HG03108 (cell line): Measurements from ENCODE around the gene SPNS3.

Experiments
- ATAC-seq: cut with Tn5 transposase; IDR thresholded peaks from one replicate; pipeline ENCODE4 v1.9.1; 2021; ENCODE audit warnings: moderate library complexity; ENCODE audit not compliant: unreplicated experiment

SPNS3 gene

GRCh38 chr17:4463818-4464476, 30.2 kb downstream of the SPNS3 start:
- no peak for ATAC-seq

DNA sequence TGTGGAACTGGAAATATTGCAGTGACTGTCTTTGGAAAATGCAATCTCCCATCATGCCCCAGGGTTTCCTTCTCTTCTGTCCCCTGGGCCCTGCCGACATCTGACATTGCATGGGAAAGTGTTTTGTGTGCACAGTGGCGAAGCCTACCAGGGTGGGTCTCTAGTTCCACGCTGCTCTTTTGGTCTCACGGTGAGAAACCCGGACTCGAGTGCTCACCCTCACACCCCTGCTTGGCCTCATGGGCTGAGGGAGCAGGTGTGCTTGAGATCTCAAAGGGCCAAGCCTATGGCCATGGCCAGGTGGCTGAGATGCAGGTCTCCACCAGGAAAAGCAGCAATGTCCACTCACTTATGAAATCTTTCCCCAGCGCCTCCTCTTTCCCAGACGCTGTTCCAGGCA, 32.0 kb downstream of the SPNS3 start:
- ATAC-seq: no peak

GRCh38 chr17:4467287-4467686, 33.5 kb downstream of the SPNS3 start:
- no peak for ATAC-seq

DNA sequence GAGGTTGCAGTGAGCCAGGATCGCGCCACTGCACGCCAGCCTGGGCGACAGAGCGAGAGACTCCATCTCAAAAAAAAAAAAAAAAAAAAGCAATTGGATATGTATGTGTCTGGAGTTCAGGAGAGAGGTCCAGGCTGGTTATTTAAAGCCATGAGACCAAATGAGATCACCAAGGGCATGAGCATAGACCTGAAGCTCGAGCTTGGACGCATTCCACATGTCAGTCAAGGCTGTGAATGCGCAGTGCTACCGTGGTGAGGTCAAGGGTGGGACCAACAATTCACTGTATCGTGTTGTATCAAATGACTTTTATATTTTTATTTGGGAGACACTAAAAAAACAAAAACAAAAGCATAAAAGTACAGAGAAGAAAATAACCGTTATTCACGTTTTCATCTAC, 35.8 kb downstream of the SPNS3 start:
- ATAC-seq: no peak

- ATAC-seq: no peak
Measured at GRCh38 chr17:4472286-4472685, 38.5 kb downstream of the SPNS3 start.

- ATAC-seq: no peak
Measured at GRCh38 chr17:4474093-4474492, 40.4 kb downstream of the SPNS3 start.

- ATAC-seq: no peak
Measured at GRCh38 chr17:4475001-4475400, 41.3 kb downstream of the SPNS3 start.

DNA sequence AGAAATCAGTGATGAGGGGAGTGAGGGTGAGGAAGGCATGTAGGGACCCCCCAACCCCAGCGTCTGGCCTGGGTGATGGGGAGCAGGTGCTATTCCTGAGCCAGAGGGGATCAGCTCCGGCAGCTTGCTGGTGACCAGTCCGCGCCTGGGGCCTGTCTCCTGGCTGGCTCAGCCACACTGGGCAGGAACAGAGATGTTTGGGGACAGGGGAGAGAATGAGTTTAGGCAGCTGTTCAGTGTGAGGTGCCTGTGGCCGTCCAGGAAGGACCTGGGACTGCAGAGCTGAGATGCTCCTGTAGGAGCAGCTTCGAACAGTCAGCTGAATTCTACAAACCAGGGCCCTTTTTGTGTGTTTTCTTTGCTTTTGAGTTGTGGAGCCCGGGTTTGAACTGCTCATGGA, 41.7 kb downstream of the SPNS3 start:
- ATAC-seq: no peak

- no peak for ATAC-seq
Measured at GRCh38 chr17:4476017-4476416, 42.3 kb downstream of the SPNS3 start.

DNA sequence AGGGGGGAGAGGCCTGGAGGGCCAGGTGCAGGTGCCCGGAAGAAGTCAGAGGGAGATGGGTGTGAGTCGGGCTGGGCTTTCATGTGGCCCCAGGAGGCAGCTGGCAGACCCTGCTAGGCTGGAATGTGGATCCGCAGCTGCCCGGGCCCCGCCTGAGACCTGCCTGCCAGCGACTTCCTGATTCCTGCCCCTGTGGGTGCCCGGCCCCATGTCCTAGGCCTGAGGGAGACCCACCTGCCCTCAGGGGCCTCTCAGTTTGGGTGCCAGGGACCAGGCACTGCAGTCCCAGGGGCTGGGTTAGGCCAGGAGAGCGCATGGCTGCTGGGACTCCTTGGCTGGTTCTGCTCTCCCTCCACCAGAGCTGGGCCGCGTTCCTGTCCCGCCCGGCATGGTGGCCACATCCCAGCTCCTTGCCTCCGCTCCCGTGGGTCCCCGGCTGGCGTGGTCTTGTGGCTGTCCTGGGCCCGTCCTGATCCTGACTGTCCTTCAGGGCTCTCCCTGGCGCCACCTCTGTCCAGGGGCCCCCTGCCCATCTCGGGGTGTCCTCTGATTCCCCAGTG, 42.9 kb downstream of the SPNS3 start:
- no peak for ATAC-seq

DNA sequence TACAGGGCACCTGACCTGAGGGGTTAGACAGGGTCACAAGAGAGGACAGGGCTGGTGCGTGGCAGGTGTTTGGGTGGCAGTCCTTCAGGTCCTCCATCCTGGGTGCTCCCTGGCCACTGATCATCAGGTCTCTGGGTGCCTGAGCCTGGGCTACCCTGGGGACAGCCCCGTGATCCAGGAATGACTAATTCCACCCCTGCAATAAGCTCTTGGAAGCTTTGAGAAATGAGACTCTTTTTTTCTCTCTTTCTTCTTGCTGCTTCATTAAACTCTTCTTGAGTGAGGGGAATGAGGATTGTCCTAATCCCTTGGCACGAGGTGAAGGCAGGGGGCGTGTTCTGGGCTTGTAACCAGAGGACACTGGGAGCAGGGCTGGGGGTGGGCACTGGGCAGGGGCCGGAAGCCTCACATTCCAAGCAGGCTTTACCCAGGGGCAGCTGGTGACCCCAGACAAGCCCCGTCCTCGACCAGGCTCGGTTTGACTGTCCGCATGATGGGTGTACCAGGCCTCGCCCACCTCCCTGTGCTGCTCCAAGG, 43.6 kb downstream of the SPNS3 start:
- no peak for ATAC-seq

- no peak for ATAC-seq
Measured at GRCh38 chr17:4478318-4478830, 44.6 kb downstream of the SPNS3 start.

DNA sequence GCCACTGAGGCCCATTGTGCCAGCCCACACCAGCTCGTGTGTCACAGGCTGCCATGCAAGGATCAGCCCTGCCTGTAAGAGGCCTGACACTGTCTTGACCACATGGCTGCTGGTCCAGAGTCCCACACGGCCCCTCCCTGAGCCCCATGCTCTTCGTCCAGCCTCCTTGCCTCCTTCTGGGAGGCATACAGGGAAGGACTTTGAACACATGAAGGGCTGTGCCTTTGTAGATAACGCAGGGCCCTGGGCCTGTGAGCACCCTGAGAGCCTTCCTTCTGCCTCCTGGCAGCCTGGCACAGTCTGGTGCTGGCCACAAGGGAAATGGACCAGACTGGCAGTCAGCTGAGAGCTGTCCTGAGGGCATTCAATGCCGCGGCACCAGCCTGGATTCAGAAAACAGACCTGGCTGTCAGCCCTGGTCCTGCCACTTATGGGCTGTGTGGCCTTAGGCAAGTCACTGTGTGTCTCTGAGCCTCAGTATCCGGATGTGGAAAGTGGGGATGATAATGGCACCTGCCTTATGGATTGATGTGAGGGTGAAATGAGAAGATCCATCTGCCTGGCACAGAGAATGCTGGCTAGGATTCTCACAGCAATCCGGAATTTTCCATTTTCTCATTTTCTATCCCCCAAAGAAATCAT, 45.7 kb downstream of the SPNS3 start:
- ATAC-seq: no peak

GRCh38 chr17:4479982-4480751, 46.4 kb downstream of the SPNS3 start:
- ATAC-seq: no peak

GRCh38 chr17:4480929-4481898, 47.5 kb downstream of the SPNS3 start:
- no peak for ATAC-seq

DNA sequence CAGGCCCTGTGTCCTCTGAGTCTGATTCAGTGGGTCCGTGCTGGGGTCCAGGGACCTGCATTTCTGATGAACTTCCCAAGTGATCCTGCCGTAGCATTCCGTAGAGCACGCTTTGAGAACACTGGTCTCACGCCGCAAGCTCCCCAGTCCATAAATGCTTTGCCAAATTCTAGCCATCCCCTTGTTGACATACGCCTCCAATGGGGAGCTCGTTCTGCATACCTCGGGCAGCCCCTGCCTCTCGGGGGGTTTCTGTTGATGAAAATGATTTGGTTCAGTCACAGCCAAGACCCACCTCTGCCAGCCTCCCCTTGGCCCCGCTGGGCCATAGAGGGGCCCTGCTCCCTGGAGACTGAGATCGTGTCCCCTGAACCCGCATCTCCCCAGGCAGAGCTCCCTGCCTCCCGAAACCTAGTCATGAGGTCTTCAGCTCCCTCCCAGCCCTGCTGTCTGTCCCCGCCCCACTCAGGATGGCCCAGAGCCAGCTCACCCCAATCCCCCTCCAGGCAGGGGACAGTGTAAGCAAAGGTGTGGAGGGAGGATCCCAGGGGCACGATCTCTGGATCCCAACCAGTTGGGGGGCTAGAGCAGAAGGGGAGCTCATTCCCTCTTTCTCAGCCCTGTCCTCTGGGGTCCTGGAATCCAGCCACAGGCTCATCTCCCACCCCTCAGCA, 48.7 kb downstream of the SPNS3 start:
- ATAC-seq: no peak

DNA sequence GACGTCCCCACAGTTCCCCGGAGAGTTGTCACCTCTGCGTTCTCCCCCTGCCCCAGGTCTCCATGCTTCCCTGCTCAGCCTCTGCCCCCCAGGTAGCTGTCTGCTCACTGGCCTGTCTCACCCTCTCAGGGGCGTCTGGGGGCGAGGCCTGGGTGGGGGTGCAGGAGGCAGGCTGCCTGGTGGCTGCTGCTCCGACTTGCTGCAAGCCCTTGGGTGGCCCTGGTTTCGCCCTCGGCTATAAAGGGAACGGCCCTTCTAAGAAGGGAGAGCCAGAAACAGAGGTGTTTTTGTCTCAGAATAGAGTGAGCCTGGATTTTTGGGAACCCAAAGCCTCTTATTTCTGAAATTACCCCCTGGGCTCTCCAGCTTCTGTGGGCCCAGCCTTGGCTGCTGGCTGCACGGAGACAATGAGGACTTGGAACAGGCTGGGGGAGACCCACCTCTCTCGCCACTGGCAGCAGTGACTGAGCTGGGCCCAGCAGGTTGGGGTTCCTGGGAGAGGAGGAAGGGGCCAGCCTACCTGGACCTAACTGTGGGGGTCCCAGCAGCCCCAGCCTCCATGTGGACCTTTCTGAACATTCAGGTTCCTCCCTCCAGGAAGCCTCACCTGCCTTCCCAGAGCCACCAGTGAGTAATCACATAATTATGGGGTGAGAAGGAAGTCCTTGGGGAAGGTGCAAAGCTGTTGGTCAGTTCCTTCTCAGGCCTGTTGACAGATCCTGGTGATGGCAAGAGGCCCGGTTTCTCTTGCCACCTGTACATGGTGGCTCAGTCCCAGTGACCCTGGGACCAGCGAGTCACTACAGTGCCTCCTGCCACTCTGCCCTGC, 49.5 kb downstream of the SPNS3 start:
- ATAC-seq: no peak

DNA sequence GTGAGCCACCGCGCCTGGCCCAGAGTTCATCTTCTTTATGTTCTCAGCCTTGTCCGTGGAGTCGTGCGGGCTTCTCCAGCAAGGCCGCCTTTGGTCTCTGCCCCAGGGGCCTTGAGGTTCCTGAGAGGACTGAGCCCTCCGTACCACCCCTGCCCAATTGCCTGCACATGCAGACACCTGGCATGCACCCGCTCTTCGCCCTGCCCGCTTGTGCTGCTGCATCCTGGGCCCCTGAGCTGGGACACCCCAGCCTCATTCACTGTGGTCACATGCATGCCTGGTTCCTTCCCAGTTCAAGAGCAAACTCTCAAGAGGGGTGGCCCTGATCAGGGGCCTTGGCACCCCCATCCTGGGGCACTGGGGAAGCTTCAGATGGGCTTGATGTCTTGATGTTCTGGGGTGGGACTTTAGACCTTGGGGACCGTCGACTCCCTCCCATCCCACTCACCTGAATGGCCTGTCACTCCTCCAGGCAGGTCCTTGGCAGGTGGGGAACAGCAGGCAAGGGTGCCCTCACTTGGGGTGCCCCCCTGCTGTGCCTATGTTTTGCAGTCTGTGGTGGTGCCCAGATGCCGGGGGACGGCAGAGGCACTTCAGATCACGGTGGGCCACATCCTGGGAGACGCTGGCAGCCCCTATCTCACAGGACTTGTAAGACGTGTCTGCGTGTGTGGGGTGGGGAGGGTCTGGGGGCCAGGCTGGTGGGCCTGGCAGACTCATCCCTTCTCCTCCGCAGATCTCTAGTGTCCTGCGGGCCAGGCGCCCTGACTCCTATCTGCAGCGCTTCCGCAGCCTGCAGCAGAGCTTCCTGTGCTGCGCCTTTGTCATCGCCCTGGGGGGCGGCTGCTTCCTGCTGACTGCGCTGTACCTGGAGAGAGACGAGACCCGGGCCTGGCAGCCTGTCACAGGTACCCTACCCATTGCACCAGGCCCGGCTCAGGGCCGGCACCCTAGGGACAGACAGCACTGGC, 52.2 kb downstream of the SPNS3 start:
- no peak for ATAC-seq
